Head of caudate nucleus (tissue), 42 donors: Measurements from ENCODE around the gene APBB1IP.
"Not testable (repeated sequence)": the region's sequence is repeated elsewhere in the genome, so short reads cannot be mapped to it uniquely, and the experiment has no call there.

Experiments
- DNase-seq, 42 donors: peaks; one replicate each; pipeline versions ENCODE4 v3.0.0 to v3.0.0-alpha.2; 2020 to 2021; ENCODE audit warnings: mixed read lengths in 7 of 42
- intact Hi-C: fragments of 100-400 bp; cut with DNase I; formaldehyde crosslinking; loops from one replicate; pipeline ENCODE4 v1.15.0; 2022

The APBB1IP gene

GRCh38 chr10:26492725-26493124, 54.6 kb downstream of the APBB1IP start:
- intact Hi-C loops, DNase-seq: not testable (repeated sequence)

GRCh38 chr10:26494018-26494417, 55.9 kb downstream of the APBB1IP start:
- DNase-seq, result no peak
- intact Hi-C loops, result no loop called here

- intact Hi-C loops, result no loop called here
- DNase-seq, result no peak
Measured at GRCh38 chr10:26499426-26499825, 61.3 kb downstream of the APBB1IP start.

GRCh38 chr10:26502986-26503385, 64.8 kb downstream of the APBB1IP start:
- DNase-seq, result no peak

GRCh38 chr10:26503911-26504310, 65.8 kb downstream of the APBB1IP start:
- DNase-seq, result no peak
- intact Hi-C loops, result no loop called here

More at GRCh38 chr10:26502986-26503385, 64.8 kb downstream of the APBB1IP start:
- intact Hi-C loops, result no loop called here

GRCh38 chr10:26504429-26504828, 66.3 kb downstream of the APBB1IP start:
- DNase-seq, intact Hi-C loops: not testable (repeated sequence)

- intact Hi-C loops, result no loop called here
- DNase-seq, result no peak
Measured at GRCh38 chr10:26505491-26505890, 67.3 kb downstream of the APBB1IP start.

GRCh38 chr10:26506736-26507135, 68.6 kb downstream of the APBB1IP start:
- intact Hi-C loops, result no loop called here

GRCh38 chr10:26507441-26507840, 69.3 kb downstream of the APBB1IP start:
- intact Hi-C loops, result no loop called here
- no peak for DNase-seq

More at GRCh38 chr10:26506736-26507135, 68.6 kb downstream of the APBB1IP start:
- DNase-seq, result no peak

GRCh38 chr10:26508016-26508415, 69.9 kb downstream of the APBB1IP start:
- intact Hi-C loops, result no loop called here
- no peak for DNase-seq

- DNase-seq, result no peak
- intact Hi-C loops, result no loop called here
Measured at GRCh38 chr10:26509307-26509706, 71.2 kb downstream of the APBB1IP start.

- DNase-seq, result no peak
- intact Hi-C loops, result no loop called here
Measured at GRCh38 chr10:26513101-26513500, 75.0 kb downstream of the APBB1IP start.

GRCh38 chr10:26516540-26517101, 78.5 kb downstream of the APBB1IP start:
- no peak for DNase-seq
- intact Hi-C loops, result no loop called here

- no peak for DNase-seq
- intact Hi-C loops, result no loop called here
Measured at GRCh38 chr10:26517141-26517867, 79.2 kb downstream of the APBB1IP start.

- intact Hi-C loops, result no loop called here
- no peak for DNase-seq
Measured at GRCh38 chr10:26519803-26520202, 81.7 kb downstream of the APBB1IP start.

GRCh38 chr10:26520575-26520974, 82.4 kb downstream of the APBB1IP start:
- intact Hi-C loops, result no loop called here
- DNase-seq, result no peak

GRCh38 chr10:26524161-26524896, 86.2 kb downstream of the APBB1IP start:
- intact Hi-C loops, result no loop called here

GRCh38 chr10:26525586-26525985, 87.4 kb downstream of the APBB1IP start:
- intact Hi-C loops, result no loop called here

More at GRCh38 chr10:26524161-26524896, 86.2 kb downstream of the APBB1IP start:
- DNase-seq, result no peak

GRCh38 chr10:26527018-26527417, 88.9 kb downstream of the APBB1IP start:
- intact Hi-C loops, result no loop called here
- no peak for DNase-seq

More at GRCh38 chr10:26525586-26525985, 87.4 kb downstream of the APBB1IP start:
- DNase-seq, result no peak

- DNase-seq, result peak in 4 of 42 donors; percentile 2 to 45 (median 12)
- intact Hi-C loops, result no loop called here
Measured at GRCh38 chr10:26528048-26528447, 89.9 kb downstream of the APBB1IP start.
